Stimulated activated naive CD8-positive, alpha-beta T cell treated with anti-CD3 and anti-CD28 coated beads, Interleukin-15, Interleukin-2, amounts not matched to agents 100 U/mL and 50 U/mL, for 24 hours (primary cell): ENCODE results near the gene CCR9.
A peak's percentile ranks its signal among the peaks of the same experiment; 100 is the strongest.
"Not testable (repeated sequence)": the region's sequence is repeated elsewhere in the genome, so short reads cannot be mapped to it uniquely, and the experiment has no call there.

Experiments
- ATAC-seq: fragments of 150-1000 bp; cut with Tn5 transposase; one replicate; pipeline ENCODE4 v1.10.0; 2021
- DNase-seq: peaks from one replicate; pipeline ENCODE4 v3.0.0; 2021

CCR9 gene

GRCh38 chr3:45885979-45886705, at the start of gene CCR9:
Gene CCR9 (plus strand): TSS chr3:45886543. CDS start chr3:45894934, 8,391 bp downstream.
- ATAC-seq (no peak), DNase-seq (no peak)

GRCh38 chr3:45838466-45838865, 47.9 kb upstream of the CCR9 start:
- ATAC-seq (no peak), DNase-seq (no peak)

- ATAC-seq (peak; percentile 33), DNase-seq (no peak)
Measured at GRCh38 chr3:45841420-45841756, 45.0 kb upstream of the CCR9 start.

GRCh38 chr3:45841757-45842491, 44.4 kb upstream of the CCR9 start, which contains the start of gene LZTFL1:
Gene LZTFL1 (minus strand): TSS chr3:45842119. CDS start chr3:45841991, 128 bp downstream.
- ATAC-seq (peak; percentile 89), DNase-seq (peak; percentile 87)

- ATAC-seq (no peak), DNase-seq (no peak)
Measured at GRCh38 chr3:45842851-45843625, 43.3 kb upstream of the CCR9 start.

- ATAC-seq = no peak
- no peak for DNase-seq
Measured at GRCh38 chr3:45844616-45845015, 41.7 kb upstream of the CCR9 start.

GRCh38 chr3:45848392-45848791, 38.0 kb upstream of the CCR9 start:
- DNase-seq = no peak
- no peak for ATAC-seq

- no peak for DNase-seq
- no peak for ATAC-seq
Measured at GRCh38 chr3:45852828-45853227, 33.5 kb upstream of the CCR9 start.

- not testable (repeated sequence) for ATAC-seq, DNase-seq
Measured at GRCh38 chr3:45856323-45856722, 30.0 kb upstream of the CCR9 start.

- DNase-seq = not testable (repeated sequence)
Measured at GRCh38 chr3:45857024-45857423, 29.3 kb upstream of the CCR9 start.

GRCh38 chr3:45858809-45859543, 27.4 kb upstream of the CCR9 start:
- no peak for ATAC-seq
- DNase-seq = no peak

More at GRCh38 chr3:45857024-45857423, 29.3 kb upstream of the CCR9 start:
- not testable (repeated sequence) for ATAC-seq

GRCh38 chr3:45860481-45860880, 25.9 kb upstream of the CCR9 start:
- no peak for ATAC-seq

GRCh38 chr3:45861043-45861719, 25.2 kb upstream of the CCR9 start:
- no peak for DNase-seq
- ATAC-seq = peak; percentile 39

More at GRCh38 chr3:45860481-45860880, 25.9 kb upstream of the CCR9 start:
- DNase-seq = no peak

- ATAC-seq = peak; percentile 92
- DNase-seq = peak; percentile 12
Measured at GRCh38 chr3:45864760-45865519, 21.4 kb upstream of the CCR9 start.

GRCh38 chr3:45865563-45865962, 20.8 kb upstream of the CCR9 start:
- no peak for DNase-seq
- no peak for ATAC-seq

GRCh38 chr3:45868213-45868612, 18.1 kb upstream of the CCR9 start:
- ATAC-seq = no peak
- no peak for DNase-seq

- ATAC-seq (no peak), DNase-seq (no peak)
Measured at GRCh38 chr3:45868650-45869049, 17.7 kb upstream of the CCR9 start.

- no peak for DNase-seq
- no peak for ATAC-seq
Measured at GRCh38 chr3:45869638-45870037, 16.7 kb upstream of the CCR9 start.

- ATAC-seq (peak; percentile 94), DNase-seq (peak; percentile 45)
Measured at GRCh38 chr3:45870099-45870498, 16.2 kb upstream of the CCR9 start.

- ATAC-seq (no peak), DNase-seq (no peak)
Measured at GRCh38 chr3:45871780-45872179, 14.6 kb upstream of the CCR9 start.

- DNase-seq = no peak
- no peak for ATAC-seq
Measured at GRCh38 chr3:45872569-45872968, 13.8 kb upstream of the CCR9 start.
